AG20443 (cell line): Measurements from ENCODE around the gene TUSC2.

ENCODE experiments used
- DNase-seq: peaks from one replicate; pipeline ENCODE4 v3.0.0; 2012; ENCODE audit warnings: low spot score, mixed read lengths

The TUSC2 gene

GRCh38 chr3:50354186-50354764 lies 26.3 kb upstream of the TUSC2 start:
- DNase-seq = no peak

DNA sequence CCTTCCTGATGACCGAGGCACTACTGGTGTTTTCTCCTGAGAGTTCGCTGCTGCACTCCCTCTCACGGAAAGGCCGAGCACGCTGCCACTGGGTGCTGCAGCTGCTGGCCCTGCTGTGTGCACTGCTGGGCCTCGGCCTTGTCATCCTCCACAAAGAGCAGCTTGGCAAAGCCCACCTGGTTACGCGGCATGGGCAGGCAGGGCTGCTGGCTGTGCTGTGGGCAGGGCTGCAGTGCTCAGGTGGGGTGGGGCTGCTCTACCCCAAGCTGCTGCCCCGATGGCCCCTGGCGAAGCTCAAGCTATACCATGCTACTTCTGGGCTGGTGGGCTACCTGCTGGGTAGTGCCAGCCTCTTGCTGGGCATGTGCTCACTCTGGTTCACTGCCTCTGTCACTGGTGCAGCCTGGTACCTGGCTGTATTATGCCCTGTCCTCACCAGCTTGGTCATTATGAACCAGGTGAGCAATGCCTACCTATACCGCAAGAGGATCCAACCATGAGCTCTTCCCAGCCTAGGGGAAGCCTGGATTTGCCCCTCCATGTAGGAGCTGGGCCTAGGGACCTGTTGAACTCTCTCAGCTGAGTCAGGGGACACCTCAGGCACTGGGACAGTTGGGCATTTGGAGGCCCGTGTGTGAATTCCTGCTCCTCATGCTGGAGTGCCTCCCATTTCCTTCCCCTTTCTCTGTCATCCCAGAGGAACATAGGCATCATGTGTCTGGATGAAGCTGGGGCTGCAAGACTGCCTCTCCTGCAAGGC lies 25.4 kb upstream of the TUSC2 start:
- no peak for DNase-seq

GRCh38 chr3:50352781-50353180 lies 24.8 kb upstream of the TUSC2 start:
- DNase-seq = no peak

DNA sequence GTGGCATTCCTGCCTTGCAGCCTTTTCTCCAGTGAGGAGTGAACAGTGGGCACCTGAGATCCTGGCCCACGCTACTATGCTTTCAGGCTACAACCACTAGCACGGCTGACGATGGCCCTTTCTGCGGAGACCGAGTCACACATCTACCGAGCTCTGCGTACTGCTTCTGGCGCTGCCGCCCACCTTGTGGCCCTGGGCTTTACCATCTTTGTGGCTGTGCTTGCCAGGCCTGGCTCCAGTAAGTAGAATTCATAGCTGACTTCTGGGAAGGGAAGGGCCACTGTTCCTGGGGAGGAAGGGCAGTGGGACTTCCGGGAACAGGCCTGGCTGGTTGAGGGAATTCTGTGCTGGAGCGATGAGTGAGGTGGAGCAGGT lies 23.3 kb upstream of the TUSC2 start:
- DNase-seq = no peak

- DNase-seq = peak; percentile 97
Measured at GRCh38 chr3:50350527-50351322, 22.7 kb upstream of the TUSC2 start, which contains the start of the genes CYB561D2 and NPRL2. CYB561D2 (plus strand) TSS chr3:50350862; CDS start chr3:50351434, 572 bp downstream. NPRL2 (minus strand) TSS chr3:50350775; CDS start chr3:50350652, 123 bp downstream.

- no peak for DNase-seq
Measured at GRCh38 chr3:50350213-50350526, 22.1 kb upstream of the TUSC2 start.

- peak; percentile 68 for DNase-seq
Measured at GRCh38 chr3:50347187-50347813, 19.3 kb upstream of the TUSC2 start.

DNA sequence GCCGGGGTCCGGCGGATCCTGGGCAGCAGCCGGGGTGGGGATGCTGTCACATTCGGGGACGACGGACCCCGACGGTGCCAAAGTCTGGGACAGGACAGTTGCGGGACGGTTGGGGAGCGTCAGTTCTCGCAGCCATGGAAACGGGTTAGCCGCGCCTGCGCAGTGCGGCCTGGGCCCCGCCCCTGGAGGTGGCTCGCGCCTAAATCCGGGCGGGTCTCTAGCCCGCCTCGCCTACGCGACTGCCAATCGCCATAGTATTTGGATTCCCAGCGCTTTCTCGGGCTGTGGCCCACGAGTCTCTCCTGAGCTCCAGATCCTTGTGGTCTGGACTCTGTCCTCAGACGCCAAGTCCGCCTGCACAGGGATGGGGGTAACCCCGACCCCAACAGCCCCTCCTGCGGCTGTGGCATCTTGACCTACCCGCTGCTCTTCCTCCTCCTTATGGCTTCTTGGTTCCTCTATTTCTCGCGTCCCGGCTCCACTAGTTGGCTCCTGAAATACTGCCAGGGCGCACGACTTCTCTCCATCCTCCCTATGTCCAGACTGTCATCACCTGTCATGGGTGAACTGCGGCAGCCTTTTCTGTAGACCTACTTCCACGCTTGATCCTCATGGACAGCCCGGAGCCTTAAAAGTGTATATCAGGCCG lies 17.7 kb upstream of the TUSC2 start, which contains the start of gene ZMYND10:
ZMYND10 (minus strand) TSS at position 147 of the 649 bp plus-strand sequence. CDS start 153 bp downstream, outside the sequence.
- peak; percentile 95 for DNase-seq

DNA sequence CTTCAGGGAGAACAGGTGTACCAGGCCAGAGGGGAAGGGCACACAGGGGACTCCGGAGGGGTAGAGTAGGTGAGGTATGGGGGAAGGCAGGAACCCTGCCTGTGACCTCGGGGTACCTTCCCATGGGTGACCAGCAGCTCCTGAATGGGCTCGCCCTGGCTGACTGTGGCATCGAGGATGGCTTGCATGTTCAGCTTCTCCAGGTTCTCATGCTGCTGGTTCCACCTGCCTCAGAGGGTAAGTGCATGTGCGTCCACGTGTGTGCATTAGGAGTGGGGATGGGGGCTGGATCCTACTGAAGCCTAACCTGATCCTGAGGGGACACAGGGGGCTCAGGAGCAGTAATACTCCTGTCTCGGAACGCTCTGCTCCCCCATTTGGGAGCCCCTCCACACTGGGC lies 17.0 kb upstream of the TUSC2 start:
- no peak for DNase-seq

GRCh38 chr3:50342813-50343633 lies 15.0 kb upstream of the TUSC2 start:
- no peak for DNase-seq

DNA sequence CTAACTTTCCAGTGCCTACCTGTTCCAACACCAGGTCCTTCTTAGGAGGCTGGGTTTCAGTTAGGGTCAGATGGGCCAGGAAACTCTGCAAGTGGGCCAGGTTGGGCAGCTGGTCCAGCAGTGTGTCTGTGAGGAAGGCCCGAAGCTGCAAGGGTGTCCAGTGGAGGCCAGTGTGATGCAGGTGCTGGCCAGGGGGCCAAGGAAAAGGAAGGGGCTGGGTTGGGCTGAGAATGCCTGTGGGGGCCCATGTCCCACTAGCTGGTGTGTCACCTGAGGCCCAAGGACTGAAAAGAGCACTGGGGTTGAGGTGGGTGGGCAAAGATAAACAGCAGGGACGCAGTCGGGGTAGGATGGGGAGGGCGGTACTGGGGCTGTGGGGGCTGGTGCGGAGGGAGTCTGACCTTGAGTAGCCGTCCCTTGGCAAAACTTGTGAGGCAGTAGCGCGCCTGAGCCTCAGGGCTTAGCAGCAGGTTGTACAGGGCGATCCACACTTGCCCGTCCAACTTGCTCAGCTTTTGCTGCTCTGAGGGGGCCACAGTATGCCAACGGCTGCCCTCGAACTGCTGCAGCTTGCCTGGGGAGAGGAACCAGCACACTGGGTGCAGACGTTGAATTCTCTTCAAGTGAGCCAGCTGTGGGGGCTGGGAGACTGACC lies 14.1 kb upstream of the TUSC2 start:
- no peak for DNase-seq

DNA sequence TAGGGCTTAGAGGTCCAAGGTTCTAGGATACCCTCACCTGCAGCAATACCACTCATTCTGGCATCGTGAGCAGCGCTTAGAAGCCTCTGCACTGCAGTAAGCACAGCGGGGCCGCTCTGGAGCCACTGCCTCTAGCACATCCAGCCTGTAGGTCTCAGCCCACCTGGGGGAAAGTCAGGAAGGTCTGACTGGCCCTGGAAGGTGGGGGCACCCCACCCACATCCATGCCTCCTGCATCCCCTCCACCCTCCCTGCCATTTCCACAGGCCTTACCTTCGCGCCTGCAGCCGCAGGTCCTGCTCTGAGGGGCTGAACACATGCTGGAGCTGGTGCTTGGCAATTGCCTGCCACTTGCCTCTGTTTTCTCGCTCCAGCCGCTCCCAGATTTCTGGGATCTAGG lies 13.5 kb upstream of the TUSC2 start:
- no peak for DNase-seq

- DNase-seq = peak; percentile 81
Measured at GRCh38 chr3:50340448-50341329, 12.7 kb upstream of the TUSC2 start, which contains the start of gene RASSF1. RASSF1 (minus strand) TSS chr3:50340836; CDS start chr3:50340805, 31 bp downstream.

DNA sequence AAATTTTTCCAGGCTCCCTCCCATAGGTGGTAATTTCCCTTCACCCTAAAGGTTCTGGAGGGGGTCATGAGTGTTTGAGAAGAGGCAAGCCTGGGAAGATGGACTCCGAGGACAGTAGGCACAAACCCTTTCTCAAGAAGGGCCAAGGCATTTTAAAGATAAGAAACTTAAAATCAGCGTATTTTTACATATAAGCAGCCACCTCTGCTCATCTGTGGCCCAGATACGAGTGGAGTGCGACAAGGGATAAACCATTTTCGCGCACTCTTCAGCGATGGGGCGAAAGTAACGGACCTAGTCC lies 12.1 kb upstream of the TUSC2 start:
- no peak for DNase-seq

DNA sequence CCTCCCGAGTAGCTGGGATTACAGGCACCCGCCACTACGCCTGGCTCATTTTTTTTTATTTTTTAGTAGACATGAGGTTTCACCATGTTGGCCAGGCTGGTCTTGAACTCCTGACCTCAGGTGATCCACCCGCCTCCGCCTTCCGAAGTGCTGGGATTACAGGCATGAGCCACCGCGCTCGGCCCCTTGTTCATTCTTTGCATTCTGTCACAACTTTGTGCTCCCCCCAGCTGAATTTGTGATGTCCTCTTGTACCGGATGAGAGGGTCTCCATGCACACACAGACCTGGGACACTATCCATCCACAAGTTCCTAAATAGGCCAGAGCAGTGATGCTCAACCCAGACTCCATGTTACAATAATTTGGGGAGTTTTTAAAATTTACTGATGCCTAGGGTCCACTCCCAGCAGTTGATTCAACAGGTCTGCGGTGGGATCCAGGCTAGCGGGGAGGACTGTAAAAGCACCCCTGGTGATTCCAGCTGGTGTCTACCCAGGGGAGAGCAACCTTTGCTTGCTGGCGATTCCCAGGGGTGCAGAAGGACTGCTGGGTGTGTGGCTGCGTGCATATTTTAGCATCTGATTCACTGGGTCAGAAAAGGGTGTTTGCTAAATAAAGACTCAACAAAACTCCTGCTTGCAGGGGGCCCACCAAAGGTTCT lies 11.6 kb upstream of the TUSC2 start:
- DNase-seq = no peak

DNA sequence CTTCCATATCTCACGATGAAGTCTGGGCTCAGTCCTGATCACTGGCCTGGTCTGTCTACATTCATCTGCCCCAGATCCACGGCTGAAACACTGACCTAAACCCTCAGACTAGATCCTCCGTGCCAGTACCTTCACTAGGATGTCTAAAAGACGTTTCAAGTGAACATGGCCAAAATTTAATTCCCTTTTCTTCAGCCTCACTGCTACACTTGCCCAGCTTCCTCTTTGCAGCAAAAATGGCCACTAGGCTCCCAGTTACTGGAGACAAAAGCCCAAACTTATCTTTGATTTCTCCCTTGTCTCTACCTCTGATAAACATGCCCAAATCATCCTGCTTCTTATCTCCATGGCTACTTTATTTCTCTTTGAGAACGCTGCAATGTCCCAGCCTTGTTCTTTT lies 10.9 kb upstream of the TUSC2 start:
- DNase-seq = no peak

GRCh38 chr3:50337175-50337861 lies 9.3 kb upstream of the TUSC2 start:
- DNase-seq = peak; percentile 99

- DNase-seq = no peak
Measured at GRCh38 chr3:50336452-50337174, 8.6 kb upstream of the TUSC2 start.
